Activated CD4-positive, alpha-beta T cell treated with anti-CD3 and anti-CD28 coated beads for 1 hour (primary cell): ENCODE measurements around the gene MUC6.
A peak's percentile ranks its signal among the peaks of the same experiment; 100 is the strongest.

Source experiments
- DNase-seq: peaks from one replicate; pipeline ENCODE4 v3.0.0-alpha.2; 2020

MUC6 gene

DNA sequence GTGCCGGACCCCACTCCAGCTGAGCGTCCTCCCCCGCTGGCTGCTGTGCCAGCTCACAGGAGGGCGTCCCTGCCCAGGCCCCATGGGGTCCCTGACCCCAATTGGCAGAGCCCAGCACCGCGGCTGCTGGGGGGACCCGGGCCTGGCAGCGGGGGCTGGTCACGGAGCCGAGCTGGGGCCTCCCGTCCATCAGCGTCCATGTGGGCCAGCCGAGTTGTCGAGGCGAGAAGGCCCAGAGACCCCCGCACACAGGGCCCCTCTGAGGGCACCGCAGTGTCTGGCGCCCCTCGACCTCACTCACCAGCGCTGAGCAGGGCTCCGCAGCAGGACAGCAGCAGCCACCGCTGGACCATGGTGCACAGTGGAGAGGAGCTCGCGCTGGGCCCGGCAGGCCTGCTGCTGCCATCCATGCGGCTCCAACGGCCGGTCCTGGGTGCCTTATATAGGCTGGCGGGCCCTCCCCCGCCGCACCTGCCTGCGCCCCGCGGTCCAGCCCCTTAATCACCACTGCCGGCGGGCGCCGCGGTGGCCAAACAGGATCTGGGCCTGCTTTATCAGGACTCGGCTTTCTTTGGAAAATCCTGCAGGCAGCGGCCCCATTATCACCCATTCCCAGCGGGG is at the start of gene MUC6:
Gene MUC6, minus strand, starts transcription at position 416 of the 621 bp plus-strand sequence. Its CDS starts 63 bp downstream, at position 353.
- DNase-seq, result no peak

DNA sequence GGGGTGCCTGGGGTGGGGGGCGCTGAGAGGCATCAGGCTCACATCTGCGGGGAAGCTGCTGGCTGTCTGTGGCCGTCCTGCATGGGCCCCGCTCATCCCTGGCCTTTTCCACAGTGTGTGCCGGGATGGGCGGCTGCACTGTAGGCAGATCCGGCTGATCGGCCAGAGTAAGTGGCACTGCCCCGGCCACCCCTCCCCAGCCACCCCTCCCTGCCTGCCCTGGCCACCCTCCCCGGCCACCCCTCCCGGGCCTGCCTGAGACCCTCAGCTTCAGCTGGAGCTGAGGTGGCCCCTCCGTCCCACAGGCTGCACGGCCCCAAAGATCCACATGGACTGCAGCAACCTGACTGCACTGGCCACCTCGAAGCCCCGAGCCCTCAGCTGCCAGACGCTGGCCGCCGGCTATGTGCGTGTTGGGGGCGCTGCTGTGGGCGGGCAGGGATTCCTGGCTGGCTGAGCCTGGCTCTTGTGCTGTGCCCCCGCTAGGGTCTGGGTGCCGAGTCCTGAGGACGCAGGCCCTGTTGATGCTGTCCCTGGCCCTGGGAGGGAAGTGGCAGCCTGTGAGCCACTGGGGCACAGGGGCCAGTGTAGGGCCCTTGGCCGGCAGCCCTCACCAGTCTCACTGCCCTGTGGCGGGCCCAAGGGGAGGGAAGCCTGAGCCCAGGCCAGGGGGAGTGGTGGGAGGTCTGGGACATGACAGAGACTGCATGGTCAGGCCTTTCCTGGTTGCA is 49.1 kb upstream of the MUC6 start:
- DNase-seq, result no peak

DNA sequence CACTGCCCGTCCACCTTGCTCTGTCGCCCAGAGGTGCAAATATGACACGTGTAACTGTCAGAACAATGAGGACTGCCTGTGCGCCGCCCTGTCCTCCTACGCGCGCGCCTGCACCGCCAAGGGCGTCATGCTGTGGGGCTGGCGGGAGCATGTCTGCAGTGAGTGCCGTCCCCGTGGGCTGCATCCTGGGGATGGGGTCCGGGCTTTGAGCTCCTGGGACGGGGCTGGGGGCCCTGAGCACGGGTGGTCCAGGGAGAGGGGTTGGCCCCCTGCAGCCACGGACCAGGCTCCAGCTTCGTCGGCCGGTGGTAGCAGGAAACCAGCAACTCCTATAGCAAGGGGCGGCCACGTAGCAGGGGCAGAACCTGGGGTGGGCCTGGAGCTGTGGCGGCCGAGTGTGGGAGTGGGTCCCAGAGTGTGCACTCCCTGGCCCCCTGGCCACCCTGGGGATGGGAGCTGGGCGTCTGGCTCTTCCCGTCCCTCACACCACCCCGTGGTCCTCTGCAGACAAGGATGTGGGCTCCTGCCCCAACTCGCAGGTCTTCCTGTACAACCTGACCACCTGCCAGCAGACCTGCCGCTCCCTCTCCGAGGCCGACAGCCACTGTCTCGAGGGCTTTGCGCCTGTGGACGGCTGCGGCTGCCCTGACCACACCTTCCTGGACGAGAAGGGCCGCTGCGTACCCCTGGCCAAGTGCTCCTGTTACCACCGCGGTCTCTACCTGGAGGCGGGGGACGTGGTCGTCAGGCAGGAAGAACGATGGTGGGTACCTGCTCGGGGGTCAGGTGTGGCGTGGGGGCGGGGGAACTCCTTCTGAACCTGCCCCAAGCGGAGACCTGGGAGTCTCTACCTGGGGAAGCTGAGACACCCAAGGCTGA is 48.3 kb upstream of the MUC6 start:
- no peak for DNase-seq

- no peak for DNase-seq
These were observed 47.4 kb upstream of the MUC6 start for GRCh38 chr11:1083621-1084551.

DNA sequence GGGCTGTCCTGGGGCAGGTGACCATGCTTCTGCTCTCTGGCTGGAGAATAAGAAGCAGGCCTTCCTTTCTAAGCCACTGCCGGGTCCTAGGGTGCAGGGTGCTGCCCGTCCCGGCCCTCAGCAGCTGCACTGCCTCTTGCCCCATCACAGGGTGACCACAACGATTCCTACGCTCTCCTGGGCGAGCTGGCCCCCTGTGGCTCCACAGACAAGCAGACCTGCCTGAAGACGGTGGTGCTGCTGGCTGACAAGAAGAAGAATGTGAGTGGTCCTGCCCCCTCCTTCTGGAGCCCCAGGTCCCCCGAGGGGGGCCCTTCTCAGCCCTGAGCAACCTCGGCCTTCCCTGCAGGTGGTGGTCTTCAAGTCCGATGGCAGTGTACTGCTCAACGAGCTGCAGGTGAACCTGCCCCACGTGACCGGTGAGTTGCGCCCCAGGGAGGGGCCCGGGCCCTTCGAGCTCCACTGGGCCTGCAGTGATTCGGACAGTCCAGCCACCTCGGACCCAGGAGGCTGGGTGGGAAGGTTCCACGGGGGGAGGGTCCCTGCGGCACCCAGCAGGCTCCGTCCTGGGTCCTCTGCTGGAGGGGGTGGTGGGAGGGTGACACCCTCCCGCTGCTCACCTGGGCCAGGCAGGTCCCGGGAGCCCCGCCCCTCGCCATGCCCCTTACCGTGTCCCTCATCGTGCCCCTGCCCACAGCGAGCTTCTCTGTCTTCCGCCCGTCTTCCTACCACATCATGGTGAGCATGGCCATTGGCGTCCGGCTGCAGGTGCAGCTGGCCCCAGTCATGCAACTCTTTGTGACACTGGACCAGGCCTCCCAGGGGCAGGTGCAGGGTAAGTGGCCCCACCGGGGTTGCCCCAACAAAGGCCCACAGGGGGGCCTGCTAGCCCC is 46.5 kb upstream of the MUC6 start:
- DNase-seq, result peak; percentile 4

GRCh38 chr11:1082346-1082727 is 45.8 kb upstream of the MUC6 start:
- peak; percentile 2 for DNase-seq

DNA sequence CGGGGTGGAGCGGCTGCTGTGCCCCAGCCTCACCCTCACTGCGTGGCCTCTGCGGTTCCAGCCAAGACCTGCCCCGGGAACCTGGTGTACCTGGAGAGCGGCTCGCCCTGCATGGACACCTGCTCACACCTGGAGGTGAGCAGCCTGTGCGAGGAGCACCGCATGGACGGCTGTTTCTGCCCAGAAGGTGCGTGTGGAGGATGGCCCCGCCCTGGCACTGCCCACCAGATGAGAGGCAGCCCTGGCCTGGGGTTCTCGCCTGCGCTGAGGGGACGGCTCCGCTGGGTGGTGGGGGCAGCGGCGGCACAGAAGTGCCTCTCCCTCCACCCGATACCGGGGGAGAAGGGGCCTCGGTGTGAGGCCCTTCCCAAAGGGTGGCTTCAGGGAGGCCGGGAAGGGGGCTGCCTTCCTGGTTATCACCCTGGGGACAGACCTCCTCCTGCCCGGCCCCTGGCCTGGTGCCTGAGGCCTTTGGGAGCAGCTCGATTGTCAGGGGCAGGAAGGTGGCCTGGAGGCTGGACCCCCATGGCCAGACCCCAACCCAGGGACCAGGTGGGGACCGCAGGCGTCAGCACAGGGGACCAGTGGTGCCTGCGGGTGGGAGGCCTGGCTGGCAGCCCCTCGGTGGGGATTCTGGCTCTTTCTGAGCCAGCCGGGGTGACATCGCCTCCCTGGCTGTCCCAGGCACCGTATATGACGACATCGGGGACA is 45.2 kb upstream of the MUC6 start:
- DNase-seq, result peak; percentile 3

DNA sequence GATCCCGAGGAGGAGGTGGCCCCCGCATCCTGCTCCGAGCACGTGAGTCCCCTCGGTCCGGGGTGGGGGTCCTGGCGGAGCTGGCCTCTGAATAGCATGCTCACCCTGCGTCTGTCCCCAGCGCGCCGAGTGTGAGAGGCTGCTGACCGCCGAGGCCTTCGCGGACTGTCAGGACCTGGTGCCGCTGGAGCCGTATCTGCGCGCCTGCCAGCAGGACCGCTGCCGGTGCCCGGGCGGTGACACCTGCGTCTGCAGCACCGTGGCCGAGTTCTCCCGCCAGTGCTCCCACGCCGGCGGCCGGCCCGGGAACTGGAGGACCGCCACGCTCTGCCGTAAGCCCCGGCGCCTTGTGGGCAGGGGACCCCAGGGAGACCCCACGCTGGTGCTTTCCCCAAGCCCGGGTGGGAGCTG is 41.7 kb upstream of the MUC6 start:
- peak; percentile 7 for DNase-seq

DNA sequence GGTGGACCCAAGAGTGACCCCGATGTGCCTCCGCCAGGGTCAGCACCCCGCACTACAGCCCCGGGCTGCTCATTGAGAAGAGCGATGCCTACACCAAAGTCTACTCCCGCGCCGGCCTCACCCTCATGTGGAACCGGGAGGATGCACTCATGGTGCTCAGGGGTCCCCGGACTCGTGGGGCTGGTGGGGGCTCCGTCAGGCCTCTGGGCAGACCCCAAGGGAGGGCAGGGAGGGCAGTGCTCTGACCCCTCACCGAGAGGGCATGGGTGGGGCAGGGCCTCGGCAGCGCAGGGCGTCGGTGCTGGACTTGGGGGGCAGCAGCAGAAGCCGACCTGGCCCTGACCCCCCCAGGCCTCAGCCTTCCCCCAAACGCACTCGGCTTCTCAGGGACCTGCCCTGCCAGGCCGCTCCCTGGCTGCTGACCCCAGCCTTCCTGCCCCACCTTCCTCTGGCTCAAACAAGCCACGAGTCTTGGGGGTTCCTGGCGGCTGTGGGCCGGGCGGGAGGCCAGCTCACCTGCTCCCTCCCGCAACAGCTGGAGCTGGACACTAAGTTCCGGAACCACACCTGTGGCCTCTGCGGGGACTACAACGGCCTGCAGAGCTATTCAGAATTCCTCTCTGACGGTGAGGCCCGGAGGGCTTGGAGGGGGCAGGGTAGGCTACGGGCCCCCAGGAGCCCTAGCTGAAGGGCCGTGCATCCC is 41.0 kb upstream of the MUC6 start:
- peak; percentile 6 for DNase-seq

GRCh38 chr11:1077033-1077416 is 40.5 kb upstream of the MUC6 start:
- DNase-seq, result peak; percentile 4

GRCh38 chr11:1076061-1076665 is 39.6 kb upstream of the MUC6 start:
- no peak for DNase-seq

DNA sequence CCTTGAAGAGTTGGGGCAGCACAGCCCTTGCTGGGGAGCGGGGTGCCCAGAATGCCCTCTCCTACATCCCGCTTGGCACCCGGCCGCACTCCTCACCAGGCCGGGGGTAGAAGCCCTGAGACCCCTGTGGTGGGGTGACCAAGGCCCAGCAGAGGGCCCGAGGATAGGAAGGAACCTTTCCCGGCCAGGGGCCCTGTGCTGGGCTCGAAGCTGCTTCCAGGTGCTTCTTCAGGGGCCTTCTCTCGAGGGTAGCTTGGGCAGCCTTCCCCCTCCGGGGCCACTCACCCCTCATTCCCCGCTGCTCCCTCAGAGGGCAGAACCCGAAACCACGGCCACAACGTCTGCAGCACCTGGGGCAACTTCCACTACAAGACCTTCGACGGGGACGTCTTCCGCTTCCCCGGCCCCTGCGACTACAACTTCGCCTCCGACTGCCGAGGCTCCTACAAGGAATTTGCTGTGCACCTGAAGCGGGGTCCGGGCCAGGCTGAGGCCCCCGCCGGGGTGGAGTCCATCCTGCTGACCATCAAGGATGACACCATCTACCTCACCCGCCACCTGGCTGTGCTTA is 38.9 kb upstream of the MUC6 start:
- peak; percentile 4 for DNase-seq

DNA sequence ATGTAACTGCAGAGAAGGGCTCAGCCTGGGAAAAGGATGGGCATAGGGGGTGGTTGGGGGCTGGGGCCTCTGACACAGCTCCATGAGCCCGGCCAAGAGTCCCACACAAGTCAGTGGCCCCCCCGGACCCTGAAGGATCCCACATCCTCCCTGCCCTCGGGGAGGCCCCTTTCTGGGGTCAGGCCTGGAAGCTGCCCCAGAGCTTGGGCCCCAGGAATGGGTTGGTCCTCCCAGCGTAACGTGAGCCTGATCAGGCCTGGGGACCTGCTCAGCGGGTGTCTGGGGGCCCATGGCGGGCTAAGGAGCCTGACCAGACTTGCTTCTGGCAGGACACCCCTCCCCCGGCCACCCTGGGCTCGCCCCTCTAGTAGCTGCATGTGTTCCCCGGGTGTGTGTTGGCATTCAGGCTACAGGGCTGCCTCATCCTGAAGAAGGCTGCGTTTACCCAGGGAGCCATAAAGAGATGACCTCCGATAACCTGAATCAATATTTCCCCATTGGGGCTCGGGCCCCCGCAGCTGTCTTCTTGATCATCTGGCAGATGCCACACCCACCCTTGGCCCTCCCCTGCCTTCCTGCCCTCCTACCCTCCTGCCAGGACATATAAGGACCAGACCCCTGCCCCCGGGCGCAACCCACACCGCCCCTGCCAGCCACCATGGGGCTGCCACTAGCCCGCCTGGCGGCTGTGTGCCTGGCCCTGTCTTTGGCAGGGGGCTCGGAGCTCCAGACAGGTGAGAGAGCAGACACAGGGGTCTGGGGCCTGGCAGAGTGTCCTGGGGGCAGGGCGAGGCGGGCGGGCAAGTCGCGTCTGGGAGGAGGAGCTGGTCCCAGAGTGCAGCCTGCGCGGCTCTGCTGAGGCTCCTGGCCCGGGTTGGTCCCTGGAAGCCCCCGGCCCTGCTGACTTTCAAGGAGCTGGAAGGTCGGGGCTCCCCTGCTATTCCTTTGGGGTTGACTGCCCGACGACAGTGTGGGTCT is 38.0 kb upstream of the MUC6 start, which contains the start of gene MUC2:
Gene MUC2, plus strand, starts transcription at position 631 of the 978 bp plus-strand sequence.
- DNase-seq, result peak; percentile 5

DNA sequence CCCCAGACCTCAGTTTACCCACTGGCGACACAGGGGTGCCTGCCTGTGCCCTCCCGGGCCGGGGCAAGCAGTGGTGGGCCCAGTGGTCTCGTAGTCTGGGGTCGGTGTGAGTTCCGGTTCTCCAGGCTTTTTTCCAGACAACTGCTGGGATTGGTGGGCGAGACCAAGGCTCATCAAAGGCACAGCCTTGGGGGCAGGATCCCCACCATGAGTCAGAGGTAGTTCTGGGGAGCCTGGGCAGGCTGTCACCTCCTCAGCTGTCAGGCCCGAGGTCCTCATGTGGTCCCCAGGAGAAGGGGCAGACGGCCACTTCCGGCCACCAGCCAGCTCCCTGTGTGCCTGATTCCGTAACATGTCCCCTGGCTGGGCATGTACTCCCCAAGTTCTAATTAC is 37.3 kb upstream of the MUC6 start:
- peak; percentile 2 for DNase-seq

GRCh38 chr11:1073261-1073724 is 36.8 kb upstream of the MUC6 start:
- DNase-seq, result peak; percentile 4

DNA sequence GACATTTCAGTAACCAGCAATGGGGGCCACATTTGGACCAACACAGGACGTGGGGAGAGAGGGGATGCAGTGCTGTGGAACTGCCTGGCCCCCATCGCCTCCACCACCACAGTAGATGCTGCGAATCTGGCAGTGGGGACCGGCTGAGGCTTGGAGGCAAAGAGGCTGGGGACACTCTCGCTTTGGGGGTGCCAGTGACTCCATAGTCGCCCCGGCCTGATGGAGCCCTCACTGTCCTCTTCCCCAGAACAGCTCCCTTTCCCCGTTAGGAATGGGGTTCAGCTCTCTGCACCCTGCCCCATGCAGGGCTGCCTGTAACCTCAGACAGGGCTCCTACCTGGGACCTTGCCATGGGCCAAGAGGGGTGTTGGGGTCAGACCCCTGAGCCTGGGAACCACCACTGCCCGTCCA is 36.3 kb upstream of the MUC6 start:
- no peak for DNase-seq

GRCh38 chr11:1072116-1072820 is 35.8 kb upstream of the MUC6 start:
- no peak for DNase-seq
